HG03064 (cell line): ENCODE results near the gene GAPDH.
"Not testable (repeated sequence)": the region's sequence is repeated elsewhere in the genome, so short reads cannot be mapped to it uniquely, and the experiment has no call there.

ENCODE experiments used
- ATAC-seq: cut with Tn5 transposase; IDR thresholded peaks from one replicate; pipeline ENCODE4 v1.9.1; 2021; ENCODE audit warnings: low read depth; ENCODE audit not compliant: unreplicated experiment

GAPDH gene

DNA sequence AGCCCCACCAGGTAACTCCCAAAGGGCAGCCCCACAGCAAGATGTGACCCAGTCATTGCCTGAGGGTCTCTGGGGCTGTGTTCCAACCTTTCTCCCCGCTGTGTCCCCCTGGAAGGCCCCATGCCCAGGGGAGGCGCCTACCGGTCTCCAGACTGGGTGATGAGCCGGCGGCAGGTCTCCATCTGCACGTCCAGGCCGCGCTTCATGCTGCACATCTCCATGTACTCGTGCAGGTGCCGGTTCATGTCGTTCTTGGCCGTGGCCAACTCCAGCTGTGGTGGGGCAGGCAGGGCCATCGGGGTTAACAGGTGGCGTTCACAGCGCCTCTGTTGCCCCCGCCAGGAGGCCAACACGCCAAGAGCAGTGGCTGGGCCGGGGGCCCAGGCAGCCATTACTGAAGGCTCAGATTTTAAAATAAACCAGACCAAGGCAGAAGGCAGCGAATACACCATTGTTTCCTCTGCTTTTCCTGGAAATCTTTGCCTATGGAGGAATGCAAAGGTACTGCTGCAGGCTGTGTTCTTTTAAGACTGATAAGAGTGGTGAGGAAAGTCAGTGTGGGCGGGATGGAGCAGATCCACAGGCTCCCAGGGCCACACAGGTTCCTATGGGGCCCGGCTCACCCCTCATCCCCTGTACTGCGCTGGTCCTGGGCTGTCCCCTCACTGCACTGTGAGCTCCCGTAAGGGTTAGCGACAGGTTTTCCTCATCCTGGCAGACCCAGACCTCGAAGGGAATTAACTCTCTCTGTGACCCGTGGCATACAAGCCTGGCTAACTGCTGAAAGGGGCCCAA lies 7.3 kb downstream of the GAPDH start:
- ATAC-seq: no peak

DNA sequence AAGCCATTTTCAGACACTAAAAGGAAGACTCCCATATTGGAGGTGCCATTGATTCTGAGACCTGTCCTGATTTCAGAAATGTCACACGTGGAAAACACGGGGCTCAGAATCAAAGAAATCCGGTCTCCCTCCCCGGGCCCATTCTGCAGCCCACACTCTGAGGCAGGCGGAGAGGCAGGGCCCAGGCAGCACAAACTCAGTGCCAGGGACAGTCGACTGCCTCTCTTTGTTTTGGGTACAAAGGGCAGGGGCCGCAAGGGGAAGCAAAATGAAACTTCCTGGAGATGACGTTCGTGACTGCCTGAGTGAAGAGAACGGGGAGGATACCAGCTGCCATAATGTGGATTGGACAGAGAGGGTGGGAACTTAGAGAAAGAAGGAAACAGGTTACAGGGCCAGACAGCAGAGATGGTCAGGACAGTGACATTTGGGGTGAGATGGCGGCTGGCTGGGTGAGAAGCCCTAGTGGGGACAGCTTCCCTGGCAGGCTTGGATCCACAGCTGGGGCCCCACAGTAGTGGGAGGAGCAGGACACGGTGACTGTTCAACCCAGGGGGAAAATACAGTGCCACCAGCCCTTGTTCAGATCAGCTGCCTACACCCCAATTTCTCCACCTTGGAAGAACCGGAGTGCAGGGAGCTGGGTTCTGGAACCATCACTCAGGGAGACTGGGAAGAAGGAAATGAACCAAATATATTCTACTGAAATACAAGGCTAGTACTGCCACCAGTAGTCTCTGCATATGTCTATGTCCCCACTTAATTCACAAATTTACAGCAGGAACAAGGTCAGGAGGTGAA lies 8.1 kb downstream of the GAPDH start:
- ATAC-seq: no peak

DNA sequence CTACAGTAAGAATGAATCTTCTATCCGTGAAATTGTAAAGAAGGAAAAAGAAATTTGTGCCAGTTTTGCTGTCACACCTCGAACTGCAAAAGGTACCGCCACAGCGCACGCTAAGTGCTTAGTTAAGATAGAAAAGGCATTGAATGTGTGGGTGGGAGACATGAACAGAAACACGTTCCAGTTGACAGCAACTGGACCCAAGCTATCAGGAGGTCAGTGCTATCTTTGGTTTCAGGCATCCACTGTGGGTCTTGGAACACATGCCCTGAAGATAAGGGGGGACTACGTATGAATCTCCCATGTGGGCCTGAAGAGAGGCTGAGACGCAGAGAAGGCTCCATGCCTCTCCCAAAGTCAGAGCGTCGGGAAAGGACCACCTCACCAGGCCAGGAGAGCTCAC lies 11.7 kb downstream of the GAPDH start:
- ATAC-seq: no peak

DNA sequence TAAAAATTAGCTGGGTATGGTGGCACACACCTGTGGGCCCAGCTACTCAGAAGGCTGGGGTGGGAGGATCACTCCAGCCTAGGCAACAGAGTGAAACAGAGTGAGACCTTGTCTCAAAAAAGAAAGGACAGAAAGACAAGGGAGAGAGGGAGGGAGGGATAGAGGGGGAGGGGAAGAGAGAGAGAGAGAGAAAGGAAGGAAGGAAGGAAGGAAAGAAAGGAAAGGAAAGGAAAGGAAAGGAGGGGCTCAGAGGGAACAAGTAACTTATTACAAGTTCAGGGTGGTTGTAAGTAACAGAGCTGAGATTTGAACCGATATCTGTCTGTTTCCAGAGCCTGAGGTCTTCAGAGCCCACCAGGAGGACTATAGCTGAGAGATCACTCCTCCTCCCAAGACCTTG lies 13.2 kb downstream of the GAPDH start:
- no peak for ATAC-seq

DNA sequence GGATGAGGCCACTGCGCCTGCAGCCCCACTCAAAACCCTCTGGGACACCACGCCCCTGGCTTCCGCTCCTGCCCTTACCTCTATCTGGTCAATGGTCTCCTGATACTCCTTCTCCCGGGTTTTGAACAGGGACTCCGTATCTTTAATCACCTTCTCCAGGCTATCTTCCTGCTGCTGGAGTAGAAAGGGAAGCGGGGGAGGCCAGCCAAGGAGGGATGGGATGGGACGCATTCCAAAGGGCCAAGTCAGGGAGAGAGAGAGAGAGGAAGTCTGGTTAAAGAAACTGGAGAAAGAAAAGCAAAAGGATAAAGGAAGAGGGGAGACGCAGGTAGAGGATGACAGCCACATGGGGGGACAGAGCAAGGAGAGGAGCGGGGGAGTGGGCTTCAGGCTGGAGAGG lies 13.7 kb downstream of the GAPDH start:
- no peak for ATAC-seq

DNA sequence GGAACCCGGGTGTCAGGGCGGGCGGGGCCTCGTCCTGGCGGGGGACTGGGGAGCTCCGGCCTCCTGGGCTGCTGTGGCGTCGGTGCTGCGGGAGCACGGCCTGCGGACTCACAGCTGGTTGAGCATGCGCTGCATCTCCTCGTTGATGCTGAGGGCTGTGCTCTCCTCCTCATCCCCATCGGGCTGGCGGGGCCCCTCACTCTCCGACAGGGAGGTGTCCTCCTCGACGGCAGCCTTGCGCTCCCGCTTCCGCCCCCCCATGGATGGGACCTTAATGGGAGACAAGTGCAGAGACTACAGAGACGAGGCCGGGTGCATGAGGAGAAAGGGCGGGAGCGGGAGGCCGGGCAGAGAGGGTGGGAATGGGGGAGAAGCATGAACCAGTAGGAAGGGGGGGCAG lies 14.2 kb downstream of the GAPDH start:
- no peak for ATAC-seq

DNA sequence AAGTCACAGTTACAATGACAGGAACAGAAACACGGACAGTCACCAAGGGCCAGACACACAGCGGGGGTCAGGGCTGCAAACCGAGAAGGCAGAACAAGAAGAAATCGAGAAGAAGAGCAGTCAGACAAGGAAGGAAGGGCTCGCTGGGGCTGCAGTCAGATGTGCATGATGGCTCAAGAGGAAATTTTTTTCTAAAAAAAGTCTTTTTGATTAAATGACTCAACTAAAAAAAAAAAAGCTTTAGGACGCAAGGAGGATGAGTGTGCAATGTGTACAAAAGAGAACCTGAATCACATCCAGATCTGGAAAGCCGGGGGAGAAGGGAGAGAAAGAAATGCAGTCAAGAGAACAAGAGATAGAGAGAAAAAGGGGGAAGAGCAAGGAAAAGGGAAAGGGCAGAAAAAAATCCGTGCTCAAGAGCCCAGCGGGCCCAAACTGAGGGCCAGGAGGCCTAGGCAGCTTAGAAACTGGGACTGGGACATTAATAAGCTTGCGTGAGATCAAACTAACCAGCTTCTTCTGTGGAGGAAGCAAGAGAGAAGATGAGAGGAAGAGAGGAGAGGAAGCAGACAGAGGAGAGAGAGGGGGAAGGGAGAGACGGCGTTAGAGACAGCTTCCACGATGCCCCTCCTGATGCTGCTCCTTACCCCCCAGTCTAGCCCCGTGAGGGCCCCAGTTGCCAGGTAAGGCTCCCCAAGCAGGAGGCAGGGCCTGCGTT lies 14.8 kb downstream of the GAPDH start:
- no peak for ATAC-seq

DNA sequence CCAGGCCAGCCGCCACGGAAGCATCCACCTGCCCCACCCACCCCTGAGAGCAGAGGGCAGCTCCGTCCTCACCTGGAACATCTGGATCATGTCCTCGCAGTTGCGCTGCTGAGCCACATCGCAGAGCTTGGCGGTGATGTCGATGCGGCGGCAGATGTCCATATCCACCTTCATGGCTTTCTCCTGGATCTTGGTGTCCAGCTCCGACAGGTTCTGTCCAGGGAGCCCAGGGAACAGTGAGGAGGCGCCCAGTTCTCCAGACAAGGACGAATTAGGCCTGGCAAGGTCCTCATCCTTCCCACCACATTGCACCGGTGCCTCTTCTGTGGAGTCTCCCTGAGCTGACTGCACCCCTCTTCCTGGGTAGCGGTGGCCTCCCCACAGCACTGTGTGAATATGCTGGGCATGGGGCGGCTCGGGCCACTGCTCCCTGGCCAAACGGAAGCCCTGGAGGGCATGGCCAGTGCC lies 15.4 kb downstream of the GAPDH start:
- ATAC-seq: no peak

DNA sequence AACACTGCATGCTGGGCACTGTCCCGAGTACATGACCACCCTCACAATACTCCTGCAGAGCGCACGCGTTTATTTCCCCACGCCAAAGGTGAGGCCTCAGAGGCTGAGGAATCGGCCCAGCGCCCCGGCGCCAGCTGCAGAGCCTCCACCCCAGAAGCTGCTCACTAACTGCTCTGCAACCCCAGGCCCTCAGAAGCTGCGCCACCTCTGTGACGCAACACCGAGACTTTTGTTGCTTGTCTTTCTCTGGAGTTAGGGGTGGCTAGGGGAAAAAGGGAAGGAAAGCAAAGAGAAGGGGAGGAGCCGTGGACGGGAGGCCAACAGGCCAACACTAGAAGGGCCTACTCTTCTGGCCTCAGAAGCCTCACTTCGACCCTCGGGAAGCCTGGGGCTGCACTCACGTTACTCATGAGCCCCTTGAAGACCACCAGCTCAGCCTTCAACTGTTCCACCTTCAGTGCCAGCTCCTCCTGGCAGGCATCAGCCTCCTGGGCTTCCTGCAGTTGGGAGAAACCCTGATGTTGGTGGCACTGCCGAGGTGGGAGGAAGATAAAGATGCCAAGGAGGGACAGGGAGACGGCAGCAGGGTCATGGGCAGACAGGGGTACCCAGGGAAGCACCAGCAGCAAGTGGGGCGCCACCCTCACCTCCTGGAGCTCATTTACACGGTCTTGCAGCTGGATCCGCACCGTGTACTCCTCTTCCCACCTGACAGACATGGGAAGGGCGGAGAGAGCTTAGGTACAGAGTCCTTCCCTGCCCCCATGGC lies 16.2 kb downstream of the GAPDH start:
- no peak for ATAC-seq

DNA sequence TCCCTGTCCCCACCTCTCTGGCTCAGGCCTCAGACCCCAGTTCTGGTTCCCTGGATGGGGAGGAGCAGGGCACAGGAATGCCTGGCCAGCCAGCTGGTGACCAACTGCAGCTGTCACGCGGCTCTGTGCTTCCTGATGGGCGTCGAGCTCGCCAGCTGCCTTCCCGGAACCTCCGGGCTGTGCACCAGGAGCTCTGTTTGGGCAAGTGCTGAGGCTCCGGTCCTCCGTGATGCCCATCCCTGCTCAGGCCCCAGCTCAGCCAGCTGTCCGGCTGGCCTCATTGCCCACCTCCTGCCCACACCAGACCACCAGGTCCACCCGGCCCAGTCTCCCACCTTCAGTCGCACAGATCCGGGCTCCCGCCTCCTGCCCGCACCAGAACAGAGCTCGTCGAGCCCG lies 16.7 kb downstream of the GAPDH start:
- ATAC-seq: no peak

DNA sequence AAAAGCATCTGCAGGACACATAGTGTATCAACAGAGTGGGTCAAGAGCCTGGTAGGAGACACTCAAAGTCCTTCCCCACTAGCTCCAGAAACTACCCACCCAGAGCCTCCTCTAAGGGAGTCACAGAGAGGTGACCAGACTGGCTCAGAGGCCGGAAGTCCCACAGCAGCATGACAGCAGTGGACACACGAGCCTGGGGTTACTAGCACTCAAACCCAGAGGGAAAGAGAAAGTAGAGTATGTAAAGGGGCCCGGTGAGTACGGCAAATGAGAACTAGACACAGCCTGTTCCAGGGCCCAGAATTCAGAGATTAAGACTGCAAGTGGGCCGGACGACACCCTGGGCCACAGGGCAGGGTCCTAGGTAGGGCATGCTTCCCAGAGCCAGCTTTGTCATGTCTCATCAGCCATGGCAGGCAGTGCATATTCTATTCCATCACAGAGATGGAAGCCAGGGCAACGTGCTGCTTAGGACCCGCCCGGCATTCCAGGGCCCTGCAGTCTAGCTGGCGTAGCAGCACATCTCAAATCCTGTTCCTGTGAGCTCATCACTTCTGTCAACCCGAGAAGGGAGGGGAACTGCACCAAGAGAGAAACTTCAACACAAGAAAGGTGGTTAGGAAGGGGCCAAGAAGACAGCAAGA lies 17.3 kb downstream of the GAPDH start:
- ATAC-seq: no peak

DNA sequence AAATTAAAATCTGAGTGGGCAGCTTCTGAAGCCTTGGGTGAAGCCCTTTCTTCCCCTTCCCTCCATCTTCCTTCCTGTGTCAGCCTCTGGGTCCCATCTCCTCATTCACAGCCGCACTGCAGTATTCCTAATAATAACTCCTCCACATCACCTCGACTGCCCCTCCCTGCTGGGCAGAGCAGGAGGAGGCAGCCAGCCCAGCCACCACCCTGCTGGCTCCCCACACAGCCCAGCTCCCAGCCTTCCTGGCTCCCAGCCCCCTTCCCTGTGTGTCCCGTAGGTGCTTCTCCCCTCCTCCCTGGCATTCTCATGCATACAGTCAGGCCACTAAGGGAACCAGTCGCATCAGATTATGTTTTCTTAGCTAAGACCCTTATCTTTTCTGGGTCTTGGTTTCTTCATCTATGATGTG lies 17.8 kb downstream of the GAPDH start:
- ATAC-seq: no peak

DNA sequence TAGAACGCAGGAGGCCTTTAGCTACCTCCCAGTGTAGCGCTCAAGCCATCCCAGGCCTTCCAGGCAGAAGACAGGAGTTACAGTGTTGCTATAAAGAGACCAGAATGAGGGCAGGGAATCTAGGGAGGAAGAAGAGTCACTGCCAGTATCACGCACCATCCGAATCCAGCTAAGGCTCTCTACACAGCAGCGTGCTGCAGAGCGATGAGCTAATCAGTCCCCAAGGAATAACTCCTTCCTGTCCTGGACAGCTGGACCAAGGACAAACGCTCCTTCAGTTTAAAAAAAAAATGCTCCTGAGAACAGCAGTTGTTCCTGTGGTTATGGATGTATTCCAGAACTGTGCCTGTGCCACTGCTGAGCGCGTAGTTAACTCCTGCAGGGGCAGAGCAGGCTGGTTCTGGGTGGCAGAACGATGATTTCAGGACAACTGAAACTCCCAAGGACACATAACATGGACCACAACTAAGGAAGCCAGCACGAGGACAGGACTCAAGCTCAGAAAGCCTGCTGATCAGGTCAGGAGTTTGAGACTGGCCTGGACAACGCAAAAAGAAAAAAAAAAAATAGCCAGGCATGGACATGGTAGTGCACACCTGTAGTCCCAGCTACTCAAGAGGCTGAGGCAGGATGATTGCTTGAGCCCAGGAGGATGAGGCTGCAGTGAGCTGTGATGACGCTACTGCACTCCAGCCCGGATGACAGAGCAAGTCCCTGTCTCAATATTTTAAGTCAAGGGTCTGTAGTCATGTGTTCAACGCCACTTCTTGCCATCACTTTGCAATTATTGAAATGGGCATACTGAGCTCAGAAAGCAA lies 18.9 kb downstream of the GAPDH start:
- no peak for ATAC-seq

DNA sequence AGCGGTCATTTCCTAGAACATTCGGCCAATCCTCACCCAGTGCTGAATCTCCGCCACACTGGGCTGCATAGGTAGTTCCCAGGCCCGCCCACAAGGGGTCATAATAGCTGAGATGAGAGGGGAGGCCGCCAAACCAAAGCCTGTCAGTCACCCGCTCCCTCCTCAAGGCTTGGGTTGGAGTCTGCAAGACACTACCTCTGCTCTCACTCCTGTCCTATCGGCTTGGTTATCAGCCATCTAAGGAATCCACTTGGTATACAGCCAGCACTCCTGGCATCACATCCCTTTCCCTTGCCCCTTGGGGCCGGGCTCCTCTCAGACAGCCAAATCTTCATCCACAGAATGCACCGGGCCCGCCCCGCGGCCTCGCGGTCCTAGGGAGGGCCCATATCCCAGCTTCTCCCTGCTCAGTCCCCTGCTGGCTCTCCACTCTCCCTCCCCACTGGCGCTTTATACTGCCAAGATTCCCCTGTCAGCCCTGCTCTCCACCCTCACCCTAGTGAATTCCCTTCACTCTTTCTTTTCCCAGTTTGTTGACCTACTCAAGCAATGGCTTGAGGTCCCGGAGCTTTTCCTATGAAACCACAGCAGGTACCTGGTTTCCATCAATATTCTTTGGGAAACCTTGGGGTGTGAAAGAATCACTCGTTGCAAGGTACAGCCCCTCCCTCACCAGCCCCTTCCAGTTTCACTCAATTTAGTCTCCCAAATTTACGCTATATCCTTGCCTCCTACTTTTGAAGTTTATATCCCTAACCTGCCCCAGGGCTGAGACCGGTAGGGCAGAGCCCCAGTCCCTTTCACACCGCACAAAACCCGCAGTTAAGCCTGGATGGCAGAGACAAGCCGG lies 20.1 kb downstream of the GAPDH start:
- no peak for ATAC-seq

DNA sequence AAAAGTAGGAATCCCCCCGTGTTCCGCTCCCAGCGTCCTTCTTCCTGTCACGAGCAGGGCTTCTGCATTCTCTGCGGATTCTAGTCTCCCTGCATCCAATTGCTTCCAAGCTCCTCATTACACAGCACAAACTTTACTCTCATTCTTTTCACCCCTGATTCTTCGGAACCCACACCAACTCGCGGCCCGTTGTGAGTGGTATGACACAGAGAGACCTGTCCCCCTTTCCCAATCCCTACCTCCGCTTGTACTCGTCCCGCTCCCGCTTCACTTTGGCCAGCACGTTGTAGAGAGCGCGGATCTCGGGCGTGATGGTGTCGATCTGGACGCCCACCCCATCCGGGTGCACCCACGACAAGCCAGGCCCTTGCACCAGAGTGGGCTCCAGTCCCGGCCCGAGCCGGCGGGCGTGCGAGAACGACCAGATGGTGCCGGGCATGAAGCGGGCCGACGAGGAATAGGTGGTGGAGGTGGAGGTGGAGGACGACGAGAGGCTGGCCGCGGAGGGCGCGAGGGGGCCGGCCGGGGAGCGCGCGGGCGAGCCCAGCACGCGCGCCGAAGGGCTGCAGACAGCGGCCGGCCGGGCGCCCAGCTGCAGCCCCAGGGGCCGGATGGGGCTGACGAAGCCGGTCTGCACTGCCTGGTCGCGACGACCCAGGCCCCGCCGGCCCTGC lies 20.8 kb downstream of the GAPDH start:
- peak; percentile 21 for ATAC-seq

DNA sequence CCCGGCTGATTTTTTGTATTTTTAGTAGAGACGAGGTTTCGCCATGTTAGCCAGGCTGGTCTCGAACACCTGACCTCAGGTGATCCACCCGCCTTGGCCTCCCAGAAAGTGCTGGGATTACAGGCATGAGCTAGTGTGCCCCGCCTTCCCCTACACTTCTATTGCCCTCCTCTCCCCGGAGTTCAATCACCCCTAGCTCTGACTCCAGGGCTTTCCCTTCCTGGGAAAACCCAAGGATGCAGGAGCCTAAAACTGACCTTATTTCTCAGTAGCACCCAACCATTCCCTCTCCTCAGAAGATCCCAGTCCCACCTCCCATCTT lies 22.1 kb downstream of the GAPDH start:
- ATAC-seq: not testable (repeated sequence)

DNA sequence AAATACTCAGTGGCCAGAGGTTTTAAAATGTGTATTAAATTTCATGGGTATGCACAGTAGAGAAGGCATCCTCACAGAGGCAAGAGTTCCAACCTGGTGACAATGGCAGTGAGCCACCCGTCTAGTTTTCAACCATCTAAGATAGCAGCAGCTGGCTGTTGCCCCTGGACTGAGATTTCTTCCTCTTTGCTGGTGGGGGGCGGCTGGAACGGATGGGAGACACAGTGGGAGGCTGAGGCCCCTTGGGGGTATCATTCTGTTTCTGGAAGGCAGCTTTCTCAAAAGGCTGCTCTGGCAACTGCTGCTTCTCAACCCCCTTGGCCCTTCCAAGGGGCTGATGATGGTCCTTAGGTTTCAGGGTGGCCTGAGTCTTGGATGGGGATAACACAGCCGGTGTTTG lies 22.5 kb downstream of the GAPDH start:
- ATAC-seq: no peak
